Activated CD4-positive, alpha-beta T cell treated with anti-CD3 and anti-CD28 coated beads, Interleukin-2, amount 50 U/mL, for 48 hours (primary cell): ENCODE data around the gene TMEM51.
"Not testable (repeated sequence)": the region's sequence is repeated elsewhere in the genome, so short reads cannot be mapped to it uniquely, and the experiment has no call there.

ENCODE experiments used
- DNase-seq, 2 experiments: peaks; one replicate each; pipeline ENCODE4 v3.0.0-alpha.2; 2020

Gene TMEM51

DNA sequence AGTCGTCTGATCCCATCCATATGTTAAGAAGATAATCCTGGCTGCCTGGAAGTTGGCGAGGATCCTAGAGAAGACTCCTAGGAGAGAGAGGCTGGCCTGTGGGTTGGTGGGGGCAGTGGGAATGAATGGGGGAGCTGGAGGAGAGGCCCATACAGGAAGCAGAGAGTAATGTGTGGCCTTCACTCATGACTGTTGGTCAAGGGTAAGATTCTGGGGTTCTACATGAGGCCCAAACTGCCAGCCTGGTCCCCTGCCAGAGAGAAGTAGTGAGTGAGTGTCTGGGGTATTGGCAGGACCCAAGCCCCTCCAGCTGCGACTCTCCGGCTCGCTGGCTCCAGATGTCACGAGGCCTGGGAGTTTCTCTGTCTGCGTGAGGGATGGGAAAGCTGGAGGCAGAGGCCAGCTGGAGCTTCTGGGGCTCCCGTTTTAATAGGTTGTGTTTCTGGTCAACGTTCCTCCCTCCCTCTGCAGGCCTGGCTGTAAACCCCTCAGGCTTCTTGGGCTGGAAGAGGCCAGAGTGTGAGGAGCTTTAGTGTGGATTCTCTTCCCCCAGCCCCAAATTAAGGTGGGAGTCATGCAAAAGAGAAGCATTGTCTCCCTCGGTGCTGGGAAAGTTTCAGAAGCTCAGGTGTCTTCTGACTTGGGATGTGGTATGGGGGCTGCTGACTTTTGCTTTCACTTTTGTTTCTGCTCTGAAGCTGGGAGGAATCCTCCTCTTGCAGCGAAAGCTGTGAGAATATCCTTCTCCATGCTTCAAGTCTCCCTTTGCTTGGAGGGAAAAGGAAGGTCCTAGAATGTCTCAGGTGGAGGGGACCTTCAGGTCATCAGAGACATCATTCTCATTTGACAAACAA lies 2.6 kb downstream of the TMEM51 start:
- no peak for DNase-seq

GRCh38 chr1:15156807-15157380 lies 3.3 kb downstream of the TMEM51 start:
- DNase-seq = no peak

GRCh38 chr1:15157524-15158399 lies 4.2 kb downstream of the TMEM51 start:
- no peak for DNase-seq

DNA sequence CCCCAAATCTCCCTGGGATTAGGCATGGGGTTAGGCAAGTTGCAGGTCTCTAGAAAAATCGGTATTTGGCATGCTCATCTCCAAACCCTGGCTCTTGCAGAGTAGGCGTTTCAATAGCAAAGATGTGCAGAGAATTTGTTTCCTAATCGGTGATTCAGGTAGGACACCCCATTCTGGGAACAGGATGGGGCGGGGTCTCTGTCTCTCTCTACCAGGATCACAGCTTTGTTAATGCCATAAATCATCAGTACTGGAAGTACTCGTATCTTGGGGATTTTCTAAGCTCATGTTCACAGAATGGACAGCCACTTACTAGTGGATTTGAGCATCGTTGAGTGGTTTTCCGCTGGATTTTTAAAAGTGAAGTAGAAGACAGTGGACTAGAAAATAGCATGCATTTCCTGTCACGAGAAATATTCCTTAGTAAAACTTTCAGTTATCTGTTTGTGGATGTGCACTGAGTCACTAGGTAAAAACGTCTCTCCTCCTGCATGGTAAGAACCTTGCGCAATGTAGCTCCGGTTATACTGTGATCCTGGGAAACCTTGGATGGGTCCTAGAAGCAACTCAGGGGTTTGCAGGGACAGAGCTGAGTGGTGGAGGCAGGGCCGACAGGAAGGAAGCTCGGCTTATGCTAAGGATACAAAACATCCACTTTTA lies 5.1 kb downstream of the TMEM51 start:
- no peak for DNase-seq

DNA sequence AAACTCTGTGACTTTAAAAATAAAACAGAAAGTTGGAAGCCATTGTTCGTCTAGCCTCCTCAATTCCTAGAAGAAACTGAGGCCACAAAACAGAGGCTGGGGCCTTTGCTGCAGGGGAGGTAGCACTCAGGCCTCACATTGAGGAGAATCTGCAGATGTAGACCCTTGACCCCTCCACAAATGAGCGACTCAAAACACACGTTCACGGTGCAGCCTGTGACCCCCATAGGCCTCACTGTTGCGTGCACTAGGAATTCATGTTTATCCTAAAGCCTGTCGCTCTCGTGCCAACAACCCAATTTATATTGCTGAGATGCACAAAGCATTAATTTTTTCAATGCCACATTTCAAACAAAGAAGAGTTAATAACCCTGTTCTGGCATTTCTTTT lies 5.6 kb downstream of the TMEM51 start:
- no peak for DNase-seq

DNA sequence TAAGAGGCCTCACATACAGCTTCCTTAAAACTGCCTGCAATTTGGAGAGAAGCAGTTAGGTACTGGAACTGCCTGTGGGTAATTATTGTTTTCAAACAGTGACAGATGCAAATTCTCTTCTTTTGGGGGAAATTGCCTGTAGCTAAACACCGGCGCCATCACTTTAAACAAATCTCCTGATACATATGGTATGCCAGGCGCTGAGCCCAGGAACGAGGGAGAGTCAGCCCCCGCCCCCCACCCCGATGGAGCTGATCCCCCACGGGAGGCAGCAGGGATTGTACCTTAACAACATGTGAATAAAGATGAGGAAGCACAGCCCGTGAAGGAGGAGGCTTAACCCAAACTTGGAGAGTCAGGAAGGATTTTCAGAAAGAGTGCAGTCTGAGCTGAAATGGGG lies 7.1 kb downstream of the TMEM51 start:
- DNase-seq = no peak

GRCh38 chr1:15167386-15167785 lies 13.8 kb downstream of the TMEM51 start:
- no peak for DNase-seq

- no peak for DNase-seq
These were observed 14.9 kb downstream of the TMEM51 start for GRCh38 chr1:15168479-15168878.

DNA sequence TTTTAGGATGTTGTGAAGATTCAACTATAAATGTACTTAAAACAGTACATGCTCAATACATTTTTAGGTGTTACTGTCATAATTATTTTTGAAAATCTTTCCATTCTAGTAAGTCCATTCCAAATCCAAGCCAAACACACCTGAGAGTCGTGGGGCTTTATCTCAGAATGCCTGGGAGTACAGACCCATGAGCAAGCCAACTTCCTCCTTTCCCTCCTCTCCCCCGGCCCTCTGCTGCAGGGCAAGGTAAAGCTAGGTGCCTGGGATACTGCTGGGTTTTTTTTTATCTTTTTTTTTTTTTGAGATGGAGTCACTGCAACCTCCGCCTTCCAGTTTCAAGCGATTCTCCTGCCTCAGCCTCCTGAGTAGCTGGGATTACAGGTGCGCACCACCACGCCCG lies 16.5 kb downstream of the TMEM51 start:
- DNase-seq = no peak

DNA sequence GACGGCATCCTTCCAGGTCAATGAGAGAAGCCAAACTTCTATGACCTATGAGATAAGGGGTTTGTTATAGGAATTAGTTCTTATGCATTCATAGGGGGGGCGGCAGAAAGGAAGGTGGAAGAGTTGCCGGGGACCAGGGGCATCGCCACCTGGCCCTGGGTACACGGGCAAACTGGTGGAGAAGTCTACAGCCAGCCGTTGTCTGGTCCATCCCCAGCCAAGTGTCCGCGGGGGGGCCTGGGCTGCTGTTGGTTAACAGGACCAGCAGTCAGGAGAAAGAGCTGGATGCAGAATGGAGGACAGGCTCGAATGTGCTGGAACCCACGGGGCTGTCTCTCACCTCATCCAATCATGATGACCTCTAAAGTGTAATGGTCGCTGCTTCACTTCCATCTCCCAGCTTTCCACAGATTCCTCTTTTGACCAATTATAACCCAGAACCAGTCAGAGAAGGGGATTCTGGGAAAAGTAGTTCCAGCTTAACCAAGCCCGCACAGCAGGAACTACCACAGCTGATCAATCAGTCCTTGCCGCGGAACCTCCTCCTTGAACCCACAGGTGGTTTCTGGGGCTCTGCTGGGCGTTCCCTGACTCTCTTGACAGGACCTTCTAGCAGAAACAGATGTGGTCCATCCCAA lies 17.8 kb downstream of the TMEM51 start:
- no peak for DNase-seq

DNA sequence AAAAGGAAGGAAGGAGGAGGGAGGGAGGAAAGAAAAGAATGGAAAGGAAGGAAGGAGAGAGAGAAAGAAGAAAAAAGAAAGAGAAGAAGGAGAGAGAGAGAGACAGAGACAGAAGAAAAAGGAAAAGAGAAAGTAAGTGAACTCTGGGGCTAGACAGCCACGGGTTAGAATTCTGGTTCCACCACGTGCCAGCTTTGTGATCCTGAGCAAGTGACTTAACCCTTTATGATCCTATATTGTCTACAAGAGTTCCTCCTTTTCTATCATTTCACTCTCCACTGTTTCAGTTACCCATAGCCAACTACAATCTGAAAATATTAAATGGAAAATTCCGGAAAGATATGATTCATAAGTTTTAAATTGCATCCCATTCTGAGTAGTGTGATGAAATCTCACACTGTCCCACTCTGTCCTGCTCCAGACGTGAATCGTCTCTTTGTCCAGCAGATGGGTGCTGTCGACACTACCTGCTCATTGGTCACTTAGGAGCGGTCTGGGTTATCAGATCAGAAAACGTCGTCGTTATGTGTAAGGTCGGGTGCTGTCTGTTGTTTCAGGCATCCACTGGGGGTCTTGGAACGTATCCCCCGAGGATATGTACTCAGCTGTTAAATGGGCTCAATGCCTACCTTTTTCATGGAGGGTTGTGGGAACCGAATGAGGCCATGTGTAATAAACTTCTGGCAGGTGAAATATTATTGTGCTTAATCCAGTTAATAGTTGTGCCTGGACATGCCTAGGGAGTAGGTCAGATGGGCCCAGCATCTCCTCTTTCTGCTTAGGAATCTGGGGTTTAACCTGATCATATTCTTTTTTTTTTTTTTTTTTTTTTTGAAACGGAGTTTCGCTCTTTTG lies 19.1 kb downstream of the TMEM51 start:
- no peak for DNase-seq

- no peak for DNase-seq
These were observed 20.5 kb downstream of the TMEM51 start for GRCh38 chr1:15173863-15174614.

DNA sequence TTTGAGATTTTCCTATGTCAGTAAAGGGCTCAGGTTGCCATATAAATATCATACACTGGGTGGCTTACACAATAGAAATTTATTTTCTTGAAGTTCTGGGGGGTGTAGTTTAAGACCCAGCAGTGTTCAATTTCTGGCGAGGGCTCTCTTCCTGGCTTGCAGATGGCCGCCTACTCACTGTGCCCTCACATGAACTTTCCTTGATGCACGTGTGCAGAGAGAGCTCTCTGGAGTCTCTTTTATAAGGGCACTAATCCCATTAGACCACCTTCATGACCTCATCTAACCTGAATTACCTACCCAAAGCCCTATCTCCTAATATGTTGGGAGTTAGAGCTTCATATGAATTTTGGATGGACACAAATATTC lies 21.1 kb downstream of the TMEM51 start:
- no peak for DNase-seq

DNA sequence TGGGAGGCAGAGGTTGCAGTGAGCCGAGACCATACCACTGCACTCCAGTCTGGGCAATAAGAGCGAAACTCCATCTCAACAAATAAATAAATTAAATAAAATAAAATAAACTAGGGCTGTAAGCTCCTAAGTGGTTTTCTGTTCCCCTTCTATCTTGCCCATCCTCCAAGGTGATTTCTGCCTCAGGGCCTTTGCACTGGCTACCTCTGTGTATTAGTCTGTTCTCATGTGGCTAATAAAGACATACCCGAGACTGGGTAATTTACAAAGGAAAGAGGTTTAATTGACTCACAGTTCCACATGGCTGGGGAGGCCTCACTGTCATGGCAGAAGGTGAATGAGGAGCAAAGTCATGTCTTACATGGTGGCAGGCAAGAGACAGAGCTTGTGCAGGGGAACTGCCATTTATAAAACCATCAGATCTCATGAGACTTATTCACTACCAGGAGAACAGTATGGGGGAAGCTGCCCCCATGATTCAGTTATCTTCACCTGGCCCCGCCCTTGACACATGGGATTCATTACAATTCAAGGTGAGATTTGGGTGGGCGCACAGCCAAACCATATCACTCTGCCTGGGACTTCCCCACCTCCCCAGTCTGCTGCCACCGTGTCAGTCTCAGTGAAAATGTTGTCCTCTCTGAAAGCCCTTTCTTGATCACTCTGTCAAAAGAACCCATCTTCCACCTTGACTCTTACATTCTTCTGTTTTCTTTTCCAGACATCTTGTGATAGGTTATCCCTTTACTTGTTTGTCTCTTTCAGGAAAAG lies 22.0 kb downstream of the TMEM51 start:
- DNase-seq = not testable (repeated sequence)

DNA sequence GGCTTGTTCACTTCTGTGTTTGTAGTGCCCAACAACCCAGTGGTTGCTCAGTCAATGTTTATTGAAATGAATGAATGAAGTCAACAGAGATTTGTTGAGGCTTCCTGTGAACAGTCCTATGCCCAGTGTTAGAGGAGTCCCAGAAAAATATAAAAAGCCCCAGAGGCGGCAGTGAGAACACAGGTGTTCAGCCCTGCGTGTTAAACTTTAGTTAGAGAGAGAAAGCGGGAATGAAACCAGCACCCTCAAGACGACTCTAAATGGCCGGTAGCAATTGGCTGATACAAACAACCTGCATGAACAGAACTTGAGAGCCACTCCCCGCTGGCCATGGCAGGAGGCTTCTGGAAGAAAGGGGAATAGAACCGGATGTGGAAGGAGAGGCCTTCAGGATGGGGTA lies 22.6 kb downstream of the TMEM51 start:
- DNase-seq = no peak

DNA sequence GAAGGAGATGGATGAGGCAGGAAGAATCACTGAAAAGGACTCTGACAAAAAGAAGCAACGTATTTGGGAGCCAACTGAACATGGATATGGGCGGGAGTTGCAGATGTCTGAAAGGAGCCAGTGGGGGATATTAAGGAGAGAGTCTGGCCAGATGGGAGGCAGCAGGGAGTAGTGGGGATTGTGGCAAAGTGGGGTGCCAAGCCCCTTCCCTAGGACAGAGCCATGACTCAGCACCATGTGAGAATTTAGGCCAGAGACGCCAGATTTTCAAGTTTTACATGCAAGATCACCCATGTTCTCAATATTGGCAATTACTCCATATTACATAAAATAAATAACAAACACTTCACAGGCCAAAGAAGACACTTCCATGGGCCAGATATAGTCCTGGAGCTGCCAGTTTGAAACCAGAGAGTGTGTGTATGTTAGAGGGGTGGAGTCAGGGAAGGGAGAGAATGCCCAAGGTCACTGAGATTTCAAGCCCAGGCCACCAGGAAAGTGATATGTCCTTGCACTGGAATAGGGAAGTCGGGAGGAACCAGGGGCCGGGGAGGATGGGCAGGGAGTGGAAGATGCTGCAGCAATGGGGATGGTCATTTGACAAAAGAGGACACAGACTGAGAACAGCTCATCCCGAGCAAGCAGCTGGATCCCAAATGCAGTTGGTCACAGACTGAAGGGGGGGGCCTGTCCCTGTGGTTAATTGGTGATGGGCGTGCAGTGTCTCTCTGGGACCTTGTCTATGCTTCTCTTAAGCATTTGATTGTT lies 23.5 kb downstream of the TMEM51 start:
- no peak for DNase-seq

DNA sequence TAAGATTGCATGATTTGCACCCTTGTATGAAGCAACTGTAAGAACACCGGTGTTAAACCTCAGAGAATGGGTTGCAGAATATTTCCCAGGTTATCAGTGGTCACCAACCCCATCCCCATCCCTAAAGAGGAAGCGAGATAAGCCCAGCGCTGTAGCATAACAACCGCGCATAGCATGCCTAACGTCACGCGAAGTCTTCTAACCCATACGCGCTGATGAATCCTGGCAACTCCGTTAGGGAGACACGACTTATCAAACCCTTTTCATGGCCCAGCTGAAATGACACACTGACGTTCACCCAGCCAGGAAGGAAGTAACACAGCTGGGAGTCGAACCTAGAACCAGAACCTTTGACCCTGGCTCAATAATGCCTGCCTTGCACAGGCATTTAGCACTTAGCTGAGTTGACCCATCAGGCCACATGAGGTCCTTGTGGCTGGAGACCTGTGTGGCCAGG lies 24.2 kb downstream of the TMEM51 start:
- no peak for DNase-seq

GRCh38 chr1:15178571-15179484 lies 25.3 kb downstream of the TMEM51 start:
- no peak for DNase-seq
